Caco-2 (cell line): Measurements from ENCODE around the gene ATP9B. TPM values are rescaled to one million over a fixed set of nuclear protein-coding genes. Genes with fewer than 3 reads are reported as not detected.
"Not testable (repeated sequence)": the region's sequence is repeated elsewhere in the genome, so short reads cannot be mapped to it uniquely, and the experiment has no call there.

Experiments
- BruUV-seq: library from RNA; stranded (reverse); fragments of 400-500 nt; replicated peaks from 2 replicates; lab custom pipeline; 2021; lab: Mats Ljungman, UMichigan
- CTCF ChIA-PET: fragments of 300-600 bp; sonication (Branson Sonifier 250); formaldehyde crosslinking; loops from one replicate; lab custom pipeline; 2022; ENCODE audit warnings: antibody characterized with exemption; lab: Charles Lee
- POLR2A ChIA-PET: fragments of 300-600 bp; sonication (Branson Sonifier 250); formaldehyde crosslinking; loops from one replicate; lab custom pipeline; 2022; ENCODE audit warnings: antibody characterized with exemption; lab: Charles Lee
- DNase-seq, 2 experiments: peaks; one replicate each; pipeline versions ENCODE4 v3.0.0 to v3.0.0-alpha.2; 2020 to 2022
- H3K27me3 ChIP-seq: replicated peaks from 2 replicates; pipeline ENCODE4 v1.6.0; 2011; ENCODE audit warnings: low read length; ENCODE audit not compliant: control insufficient read depth, insufficient read depth
- H3K36me3 ChIP-seq: 2 replicates; pipeline ENCODE4 v1.5.1; 2011; ENCODE audit warnings: low read length; ENCODE audit not compliant: control insufficient read depth, insufficient read depth
- H3K4me1 ChIP-seq: fragments of 250-450 bp; sonication (Bioruptor Pico); 2 replicates; pipeline ENCODE4 v1.5.1; 2020; ENCODE audit warnings: mild to moderate bottlenecking
- H3K4me3 ChIP-seq: 2 replicates; pipeline ENCODE4 v1.5.1; 2011; ENCODE audit warnings: low read depth, mild to moderate bottlenecking, control low read depth, low read length
- H3K9me3 ChIP-seq: fragments of 250-450 bp; sonication (Bioruptor Pico); 2 replicates; pipeline ENCODE4 v1.5.1; 2020; ENCODE audit warnings: mild to moderate bottlenecking, moderate library complexity
- H3K27ac Mint-ChIP-seq: one replicate; pipeline ENCODE4 v1.8.0; 2022; ENCODE audit warnings: mixed read lengths; ENCODE audit not compliant: unreplicated experiment
- H3K27me3 Mint-ChIP-seq: one replicate; pipeline ENCODE4 v1.8.0; 2022; ENCODE audit warnings: mixed read lengths; ENCODE audit not compliant: insufficient read depth, unreplicated experiment
- H3K36me3 Mint-ChIP-seq: one replicate; pipeline ENCODE4 v1.8.0; 2022; ENCODE audit warnings: mild to moderate bottlenecking, mixed read lengths; ENCODE audit not compliant: insufficient read depth, unreplicated experiment
- H3K4me1 Mint-ChIP-seq: one replicate; pipeline ENCODE4 v1.8.0; 2022; ENCODE audit warnings: low read depth, mixed read lengths; ENCODE audit not compliant: unreplicated experiment
- H3K4me3 Mint-ChIP-seq: one replicate; pipeline ENCODE4 v1.8.0; 2022; ENCODE audit warnings: mild to moderate bottlenecking, moderate library complexity, mixed read lengths; ENCODE audit not compliant: unreplicated experiment
- H3K9me3 Mint-ChIP-seq: one replicate; pipeline ENCODE4 v1.8.0; 2022; ENCODE audit warnings: mixed read lengths; ENCODE audit not compliant: unreplicated experiment
- CTCF ChIP-seq, 2 experiments: fragments of 200-600 bp in 1 of 2; IDR thresholded peaks; 1 replicate in 1 of 2; 2 replicates in 1 of 2; pipeline versions ENCODE4 v1.5.1 to v1.8.0; 2011 to 2022; ENCODE audit warnings: antibody characterized with exemption in 1 of 2, control low read depth in 1 of 2, inconsistent platforms in 1 of 2, low read depth in 1 of 2, low read length in 1 of 2, mild to moderate bottlenecking in 1 of 2, moderate library complexity in 1 of 2; ENCODE audit not compliant: insufficient read depth in 1 of 2, severe bottlenecking in 1 of 2, unreplicated experiment in 1 of 2
- intact Hi-C: fragments of 100-400 bp; cut with micrococcal nuclease; formaldehyde crosslinking; loops from one replicate; pipeline ENCODE4 v1.10.0; 2022; ENCODE audit not compliant: unreplicated experiment
- total RNA-seq: library from RNA; stranded (reverse); gene quantifications from 2 replicates; pipeline ENCODE4 v1.2.3, GENCODE V29; 2022

ATP9B gene
- total RNA-seq, 1 experiment from 2014 or later, result 15.8 TPM

- Mint-ChIP-seq H3K27ac (no peak overlapping the region), H3K4me1 (no peaks in the 10 kb centered on the region), H3K36me3 (no peaks in the 10 kb centered on the region), H3K4me3 (no peak overlapping the region), H3K9me3 (no peaks in the 10 kb centered on the region), H3K27me3 (no peaks in the 10 kb centered on the region)
- Histone ChIP-seq H3K36me3 (no peaks in the 10 kb centered on the region), H3K9me3 (no peaks in the 10 kb centered on the region), H3K4me3 (no peak overlapping the region), H3K4me1 (no peaks in the 10 kb centered on the region), H3K27me3 (no peaks in the 10 kb centered on the region)
- DNase-seq, result no peak
- TF ChIP-seq CTCF (IDR thresholded peaks at IDR 0.05; ENCODE audit: insufficient read depth in 1 of 2, low read depth in 1 of 2, low read length in 1 of 2, severe bottlenecking in 1 of 2, unreplicated experiment in 1 of 2), result no peak
- intact Hi-C loops, result no loop called here
- ChIA-PET CTCF (no interaction called here), POLR2A (no interaction called here)
- BruUV-seq, result no TSS peak
Measured at GRCh38 chr18:79167526-79168190, 98.5 kb downstream of the ATP9B start.

GRCh38 chr18:79169958-79170555 lies 100.9 kb downstream of the ATP9B start:
- no peak for DNase-seq
- Histone ChIP-seq H3K4me3 (no peak overlapping the region), H3K4me1 (no peaks in the 10 kb centered on the region), H3K36me3 (no peaks in the 10 kb centered on the region), H3K9me3 (no peaks in the 10 kb centered on the region), H3K27me3 (no peaks in the 10 kb centered on the region)
- H3K4me3 Mint-ChIP-seq, result no peak overlapping the region
- H3K27ac Mint-ChIP-seq, result no peak overlapping the region
- H3K4me1 Mint-ChIP-seq, result no peaks in the 10 kb centered on the region
- intact Hi-C loops, result no loop called here
- CTCF ChIA-PET, result no interaction called here
- no peaks in the 10 kb centered on the region for H3K27me3 Mint-ChIP-seq
- BruUV-seq, result no TSS peak
- no peaks in the 10 kb centered on the region for H3K9me3 Mint-ChIP-seq
- H3K36me3 Mint-ChIP-seq, result no peaks in the 10 kb centered on the region
- POLR2A ChIA-PET, result no interaction called here
- no peak for TF ChIP-seq CTCF (IDR thresholded peaks at IDR 0.05; ENCODE audit: insufficient read depth in 1 of 2, low read depth in 1 of 2, low read length in 1 of 2, severe bottlenecking in 1 of 2, unreplicated experiment in 1 of 2)

- H3K4me3 ChIP-seq, H3K9me3 Mint-ChIP-seq, H3K9me3 ChIP-seq, DNase-seq, H3K4me1 Mint-ChIP-seq, H3K27ac Mint-ChIP-seq, POLR2A ChIA-PET, H3K36me3 Mint-ChIP-seq, intact Hi-C loops, H3K4me1 ChIP-seq, BruUV-seq, H3K36me3 ChIP-seq, H3K27me3 ChIP-seq, H3K4me3 Mint-ChIP-seq, CTCF ChIA-PET, H3K27me3 Mint-ChIP-seq: not testable (repeated sequence)
Measured at GRCh38 chr18:79172331-79172730, 103.1 kb downstream of the ATP9B start.
